ENCODE results near the gene KIRREL2. TPM values are rescaled to one million over a fixed set of nuclear protein-coding genes. Genes with fewer than 3 reads are reported as not detected.
A peak's percentile ranks its signal among the peaks of the same experiment; 100 is the strongest.

KIRREL2 gene
- total and polyA plus RNA-seq, 2 donors (not counting 1 experiment from before 2014, with no cell fraction given), result not detected

GRCh38 chr19:35879770-35880317 lies 23.1 kb downstream of the KIRREL2 start:
- intact Hi-C loops (cut with micrococcal nuclease), result loop anchor here (1.0 to 5.0 kb wide), 2 partner anchors 172 to 186 kb away; partner anchors contain the start of genes THAP8 and WDR62
- no peaks in the 10 kb centered on the region for H4K20me1 ChIP-seq (ENCODE audit: control insufficient read depth, insufficient read depth, low read length, poor library complexity, severe bottlenecking)
- H3K27ac ChIP-seq (ENCODE audit: low read length in 2 of 2), result no peak overlapping the region
- peaks cover 16% of the 10 kb centered on the region for H3K4me1 Mint-ChIP-seq
- H3K27ac Mint-ChIP-seq, result peak overlapping the region; percentile 15
- ATAC-seq (ENCODE audit: low read depth) (peak; percentile 52), DNase-seq (peak; percentile 78)
- POLR2A ChIA-PET, result interaction anchor here (0.6 to 0.9 kb wide), 2 partner anchors 19 to 328 kb away, joined by 3 read pairs; no protein-coding TSS in a partner anchor
- H3K27me3 Mint-ChIP-seq, result peaks cover 35% of the 10 kb centered on the region
- no peak overlapping the region for H3K4me3 Mint-ChIP-seq
- CTCF ChIA-PET, result interaction anchor here (6.8 kb wide), 1 partner anchor 52 kb away, joined by 168 read pairs; no protein-coding TSS in a partner anchor
- H3K4me2 ChIP-seq (replicated peaks; ENCODE audit: low read depth, low read length, poor library complexity, severe bottlenecking), result no peak overlapping the region
- H3K4me3 ChIP-seq (ENCODE audit: control extremely low read depth in 1 of 5, extremely low read depth in 1 of 5, insufficient read depth in 1 of 5, low read depth in 2 of 5, low read length in 4 of 5), result no peak overlapping the region
- H3K9ac ChIP-seq (ENCODE audit: low read length), result no peak overlapping the region
- no peak overlapping the region for H2AFZ ChIP-seq (ENCODE audit: insufficient read depth, low read depth, low read length, poor library complexity, severe bottlenecking)
- peaks cover 0 to 36% (median 12%) of the 10 kb centered on the region in 4 experiments for H3K27me3 ChIP-seq (replicated peaks in 1 of 4; ENCODE audit: control extremely low read depth in 1 of 4, control insufficient read depth in 3 of 4, insufficient read depth in 4 of 4, low read length in 3 of 4)
- H3K9me3 ChIP-seq (ENCODE audit: control extremely low read depth in 1 of 3, control insufficient read depth in 2 of 3, insufficient read depth in 1 of 3, low read length in 2 of 3), result peaks cover 0 to 15% (median 0%) of the 10 kb centered on the region in 3 donors
- TF ChIP-seq CTCF (IDR thresholded peaks at IDR 0.05), result no peak
- TF ChIP-seq EZH2 (IDR thresholded peaks at IDR 0.05; ENCODE audit: borderline replicate concordance, insufficient read depth, low read depth, low read length, poor library complexity, severe bottlenecking), result no peak
- WGBS (ENCODE audit: insufficient coverage), result 3% methylated on average over 24 of the region's 28 CpGs
- H3K4me1 ChIP-seq (ENCODE audit: control insufficient read depth in 2 of 2, insufficient read depth in 2 of 2, low read length in 2 of 2), result peaks cover 4 to 7% of the 10 kb centered on the region in 2 donors
- H3K36me3 ChIP-seq (replicated peaks in 1 of 2; ENCODE audit: control extremely low read depth in 1 of 2, control insufficient read depth in 1 of 2, extremely low read depth in 1 of 2, insufficient read depth in 2 of 2, low read length in 1 of 2), result no peaks in the 10 kb centered on the region
- H3K9me3 Mint-ChIP-seq (ENCODE audit: insufficient read depth), result no peaks in the 10 kb centered on the region
- no peaks in the 10 kb centered on the region for H3K79me2 ChIP-seq (ENCODE audit: control insufficient read depth, insufficient read depth, low read length)

Data from B cell (primary cell).